HEK293 (cell line): Measurements from ENCODE around the gene SLC16A6.

Source experiments
- CTCF ChIA-PET: fragments of 350-600 bp; formaldehyde crosslinking; extraction: SDS; loops from one replicate; lab custom pipeline; 2021; ENCODE audit warnings: antibody characterized with exemption; lab: Yijun Ruan, JAX
- POLR2A ChIA-PET: fragments of 300-600 bp; formaldehyde crosslinking; extraction: SDS; loops from one replicate; lab custom pipeline; 2020; ENCODE audit warnings: antibody characterized with exemption, inconsistent platforms; lab: Yijun Ruan, JAX
- H3K27ac ChIP-seq: fragments of 200-500 bp; sonication (Bioruptor generic); 2 replicates; pipeline ENCODE4 v1.5.1; 2014; ENCODE audit warnings: low read depth, low read length, control low read depth, inconsistent platforms; ENCODE audit errors: extremely low read depth
- H3K36me3 ChIP-seq, 2 experiments: fragments of 200-500 bp in 1 of 2; sonication (Bioruptor generic) in 1 of 2; 1 replicate in 1 of 2; 2 replicates in 1 of 2; pipeline ENCODE4 v1.5.1; 2014 to 2017; ENCODE audit warnings: inconsistent platforms in 2 of 2, low read length in 2 of 2; ENCODE audit not compliant: control insufficient read depth in 2 of 2, insufficient read depth in 1 of 2
- H3K4me1 ChIP-seq: fragments of 200-500 bp; sonication (Bioruptor generic); 2 replicates; pipeline ENCODE4 v1.5.1; 2014; ENCODE audit warnings: mild to moderate bottlenecking, low read length, inconsistent platforms; ENCODE audit not compliant: control insufficient read depth, insufficient read depth
- H3K4me3 ChIP-seq: 2 replicates; pipeline ENCODE4 v1.5.1; 2011; ENCODE audit warnings: low read depth, mild to moderate bottlenecking, control low read depth, low read length, moderate library complexity
- H3K9me3 ChIP-seq: fragments of 200-500 bp; sonication (Bioruptor generic); 2 replicates; pipeline ENCODE4 v1.5.1; 2014; ENCODE audit warnings: low read depth, low read length, inconsistent platforms; ENCODE audit not compliant: control insufficient read depth, insufficient read depth
- EGR2 ChIP-seq: fragments of 450-650 bp; formaldehyde crosslinking; IDR thresholded peaks from 2 replicates; pipeline ENCODE4 v1.5.1; 2016; ENCODE audit warnings: low read depth, missing biosample characterization, missing genetic modification characterization
- SETDB1 ChIP-seq: IDR thresholded peaks from one replicate; pipeline ENCODE4 v1.6.1; 2017; ENCODE audit warnings: mild to moderate bottlenecking, low read length, moderate library complexity, mixed read lengths; ENCODE audit not compliant: insufficient read length
- ZFP3 ChIP-seq: fragments of 450-650 bp; formaldehyde crosslinking; IDR thresholded peaks from 2 replicates; pipeline ENCODE4 v1.5.1; 2016; ENCODE audit warnings: low read depth, missing biosample characterization, missing genetic modification characterization
- ZNF114 ChIP-seq: fragments of 450-650 bp; formaldehyde crosslinking; IDR thresholded peaks from 2 replicates; pipeline ENCODE4 v1.5.0; 2017; ENCODE audit warnings: missing biosample characterization, missing genetic modification characterization
- ZNF221 ChIP-seq: fragments of 450-650 bp; formaldehyde crosslinking; IDR thresholded peaks from 2 replicates; pipeline ENCODE4 v1.5.1; 2017; ENCODE audit warnings: missing biosample characterization, missing genetic modification characterization, borderline replicate concordance
- ZNF394 ChIP-seq: fragments of 450-650 bp; formaldehyde crosslinking; IDR thresholded peaks from 2 replicates; pipeline ENCODE4 v1.5.1; 2016; ENCODE audit warnings: missing biosample characterization, missing genetic modification characterization, mild to moderate bottlenecking, moderate library complexity, borderline replicate concordance
- ZNF548 ChIP-seq: fragments of 450-650 bp; formaldehyde crosslinking; IDR thresholded peaks from 2 replicates; pipeline ENCODE4 v1.5.1; 2016; ENCODE audit warnings: missing biosample characterization, missing genetic modification characterization
- ZNF549 ChIP-seq: fragments of 450-650 bp; IDR thresholded peaks from 2 replicates; pipeline ENCODE4 v1.5.1; 2018; ENCODE audit warnings: missing biosample characterization, missing genetic modification characterization, mild to moderate bottlenecking, inconsistent platforms, moderate library complexity
- ZNF621 ChIP-seq: fragments of 450-650 bp; formaldehyde crosslinking; IDR thresholded peaks from 2 replicates; pipeline ENCODE4 v1.5.1; 2017; ENCODE audit warnings: missing biosample characterization, missing genetic modification characterization
- ZNF654 ChIP-seq: fragments of 450-650 bp; formaldehyde crosslinking; IDR thresholded peaks from 2 replicates; pipeline ENCODE4 v1.5.1; 2016; ENCODE audit warnings: low read depth, missing biosample characterization, missing genetic modification characterization
- TF ChIP-seq, protein P1 (sequence below): fragments of 450-650 bp; formaldehyde crosslinking; IDR thresholded peaks from 2 replicates; pipeline ENCODE4 v1.5.1; 2016; ENCODE audit warnings: missing biosample characterization, missing genetic modification characterization
- TF ChIP-seq, protein P2 (sequence below): fragments of 450-650 bp; formaldehyde crosslinking; IDR thresholded peaks from 2 replicates; pipeline ENCODE4 v1.5.1; 2017; ENCODE audit warnings: missing biosample characterization, missing genetic modification characterization
- TF ChIP-seq, protein P3 (sequence below): fragments of 450-650 bp; formaldehyde crosslinking; IDR thresholded peaks from 2 replicates; pipeline ENCODE4 v1.5.1; 2016; ENCODE audit warnings: missing biosample characterization, missing genetic modification characterization

Gene SLC16A6

DNA sequence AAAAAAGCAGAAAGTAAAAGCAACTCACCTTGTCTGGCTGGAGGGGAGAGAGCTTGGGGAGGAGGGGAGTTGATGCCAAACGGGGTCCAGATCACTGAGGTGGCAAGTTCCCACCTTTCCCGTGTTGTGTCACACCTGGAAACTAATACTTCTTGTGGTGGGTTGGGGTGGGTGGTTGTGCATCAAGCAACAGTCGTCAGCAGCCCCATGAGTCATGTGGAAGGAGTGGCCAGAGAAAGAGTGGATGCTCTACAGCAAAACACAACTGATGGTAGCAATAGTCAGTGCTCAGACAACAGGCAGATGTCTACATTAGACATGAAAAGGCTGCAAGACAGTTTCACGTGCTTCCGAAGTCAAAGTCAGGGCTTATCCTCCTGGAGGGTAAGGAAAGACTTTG is 35.8 kb upstream of the SLC16A6 start:
- no peaks in the 10 kb centered on the region for H3K9me3 ChIP-seq
- ChIA-PET CTCF (no interaction called here), POLR2A (interaction anchor here (1.8 kb wide), 1 partner anchor 35 kb away, joined by 4 read pairs; the partner anchor contains the start of gene ARSG)
- no peaks in the 10 kb centered on the region for H3K36me3 ChIP-seq
- TF ChIP-seq ZNF221 (tag by site-specific recombination) (no peak), EGR2 (tag by site-specific recombination) (0 out of 2 replicates have a peak, but pooled peaks have one; percentile 8)
- no peak overlapping the region for H3K4me3 ChIP-seq
- H3K27ac ChIP-seq: no peak overlapping the region
- H3K4me1 ChIP-seq: no peaks in the 10 kb centered on the region

DNA sequence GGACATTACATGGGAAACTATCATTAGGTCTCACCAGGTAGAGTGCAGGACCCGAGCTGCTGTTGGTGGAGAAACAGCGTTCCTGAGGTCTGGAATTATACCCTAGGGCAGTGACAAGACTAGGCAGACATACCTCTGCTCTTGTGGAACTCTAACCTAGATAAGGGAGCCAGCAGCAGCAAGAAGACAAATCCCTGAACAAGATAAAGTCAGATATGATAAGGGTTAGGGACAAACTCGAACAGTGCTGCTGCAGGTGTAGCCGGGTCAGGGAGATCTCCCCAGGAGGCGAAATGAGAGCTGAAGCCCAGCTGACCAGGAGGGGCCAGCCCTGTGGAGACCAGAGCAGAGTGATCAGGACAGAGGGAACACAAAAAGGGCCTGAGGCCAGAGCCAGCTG is 35.0 kb upstream of the SLC16A6 start:
- no peaks in the 10 kb centered on the region for H3K9me3 ChIP-seq
- CTCF ChIA-PET: interaction anchor here (0.7 to 2.8 kb wide), 3 partner anchors 39 to 111 kb away, joined by 4 to 7 read pairs (median 5); no protein-coding TSS in a partner anchor
- H3K27ac ChIP-seq: no peak overlapping the region
- POLR2A ChIA-PET: interaction anchor here (0.6 to 1.8 kb wide), 2 partner anchors 34 to 337 kb away, joined by 3 to 4 read pairs; partner anchors contain the start of gene ARSG
- no peak overlapping the region for H3K4me3 ChIP-seq
- H3K36me3 ChIP-seq: no peaks in the 10 kb centered on the region
- TF ChIP-seq ZNF394 (tag by site-specific recombination): no peak
- no peak for TF ChIP-seq ZNF654 (tag by site-specific recombination)
- TF ChIP-seq EGR2 (tag by site-specific recombination): no peak
- TF ChIP-seq, protein P1, sequence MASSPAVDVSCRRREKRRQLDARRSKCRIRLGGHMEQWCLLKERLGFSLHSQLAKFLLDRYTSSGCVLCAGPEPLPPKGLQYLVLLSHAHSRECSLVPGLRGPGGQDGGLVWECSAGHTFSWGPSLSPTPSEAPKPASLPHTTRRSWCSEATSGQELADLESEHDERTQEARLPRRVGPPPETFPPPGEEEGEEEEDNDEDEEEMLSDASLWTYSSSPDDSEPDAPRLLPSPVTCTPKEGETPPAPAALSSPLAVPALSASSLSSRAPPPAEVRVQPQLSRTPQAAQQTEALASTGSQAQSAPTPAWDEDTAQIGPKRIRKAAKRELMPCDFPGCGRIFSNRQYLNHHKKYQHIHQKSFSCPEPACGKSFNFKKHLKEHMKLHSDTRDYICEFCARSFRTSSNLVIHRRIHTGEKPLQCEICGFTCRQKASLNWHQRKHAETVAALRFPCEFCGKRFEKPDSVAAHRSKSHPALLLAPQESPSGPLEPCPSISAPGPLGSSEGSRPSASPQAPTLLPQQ (tag by site-specific recombination): no peak
- no peak for TF ChIP-seq ZNF114 (tag by site-specific recombination)
- TF ChIP-seq, protein P2, sequence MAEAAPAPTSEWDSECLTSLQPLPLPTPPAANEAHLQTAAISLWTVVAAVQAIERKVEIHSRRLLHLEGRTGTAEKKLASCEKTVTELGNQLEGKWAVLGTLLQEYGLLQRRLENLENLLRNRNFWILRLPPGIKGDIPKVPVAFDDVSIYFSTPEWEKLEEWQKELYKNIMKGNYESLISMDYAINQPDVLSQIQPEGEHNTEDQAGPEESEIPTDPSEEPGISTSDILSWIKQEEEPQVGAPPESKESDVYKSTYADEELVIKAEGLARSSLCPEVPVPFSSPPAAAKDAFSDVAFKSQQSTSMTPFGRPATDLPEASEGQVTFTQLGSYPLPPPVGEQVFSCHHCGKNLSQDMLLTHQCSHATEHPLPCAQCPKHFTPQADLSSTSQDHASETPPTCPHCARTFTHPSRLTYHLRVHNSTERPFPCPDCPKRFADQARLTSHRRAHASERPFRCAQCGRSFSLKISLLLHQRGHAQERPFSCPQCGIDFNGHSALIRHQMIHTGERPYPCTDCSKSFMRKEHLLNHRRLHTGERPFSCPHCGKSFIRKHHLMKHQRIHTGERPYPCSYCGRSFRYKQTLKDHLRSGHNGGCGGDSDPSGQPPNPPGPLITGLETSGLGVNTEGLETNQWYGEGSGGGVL (tag by site-specific recombination): no peak
- TF ChIP-seq ZNF549 (tag by site-specific recombination): no peak
- TF ChIP-seq ZNF621 (tag by site-specific recombination): no peak
- TF ChIP-seq, protein P3, sequence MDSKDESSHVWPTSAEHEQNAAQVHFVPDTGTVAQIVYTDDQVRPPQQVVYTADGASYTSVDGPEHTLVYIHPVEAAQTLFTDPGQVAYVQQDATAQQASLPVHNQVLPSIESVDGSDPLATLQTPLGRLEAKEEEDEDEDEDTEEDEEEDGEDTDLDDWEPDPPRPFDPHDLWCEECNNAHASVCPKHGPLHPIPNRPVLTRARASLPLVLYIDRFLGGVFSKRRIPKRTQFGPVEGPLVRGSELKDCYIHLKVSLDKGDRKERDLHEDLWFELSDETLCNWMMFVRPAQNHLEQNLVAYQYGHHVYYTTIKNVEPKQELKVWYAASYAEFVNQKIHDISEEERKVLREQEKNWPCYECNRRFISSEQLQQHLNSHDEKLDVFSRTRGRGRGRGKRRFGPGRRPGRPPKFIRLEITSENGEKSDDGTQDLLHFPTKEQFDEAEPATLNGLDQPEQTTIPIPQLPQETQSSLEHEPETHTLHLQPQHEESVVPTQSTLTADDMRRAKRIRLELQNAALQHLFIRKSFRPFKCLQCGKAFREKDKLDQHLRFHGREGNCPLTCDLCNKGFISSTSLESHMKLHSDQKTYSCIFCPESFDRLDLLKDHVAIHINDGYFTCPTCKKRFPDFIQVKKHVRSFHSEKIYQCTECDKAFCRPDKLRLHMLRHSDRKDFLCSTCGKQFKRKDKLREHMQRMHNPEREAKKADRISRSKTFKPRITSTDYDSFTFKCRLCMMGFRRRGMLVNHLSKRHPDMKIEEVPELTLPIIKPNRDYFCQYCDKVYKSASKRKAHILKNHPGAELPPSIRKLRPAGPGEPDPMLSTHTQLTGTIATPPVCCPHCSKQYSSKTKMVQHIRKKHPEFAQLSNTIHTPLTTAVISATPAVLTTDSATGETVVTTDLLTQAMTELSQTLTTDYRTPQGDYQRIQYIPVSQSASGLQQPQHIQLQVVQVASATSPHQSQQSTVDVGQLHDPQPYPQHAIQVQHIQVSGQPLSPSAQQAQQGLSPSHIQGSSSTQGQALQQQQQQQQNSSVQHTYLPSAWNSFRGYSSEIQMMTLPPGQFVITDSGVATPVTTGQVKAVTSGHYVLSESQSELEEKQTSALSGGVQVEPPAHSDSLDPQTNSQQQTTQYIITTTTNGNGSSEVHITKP: no peak
- TF ChIP-seq ZNF548: no peak
- TF ChIP-seq SETDB1: no peak
- no peak for TF ChIP-seq ZFP3
- H3K4me1 ChIP-seq: no peaks in the 10 kb centered on the region
